Caco-2 (cell line): ENCODE measurements around the gene C1QTNF8. TPM values are rescaled to one million over a fixed set of nuclear protein-coding genes. Genes with fewer than 3 reads are reported as not detected.

Experiments
- BruUV-seq: library from RNA; stranded (reverse); fragments of 400-500 nt; replicated peaks from 2 replicates; lab custom pipeline; 2021; lab: Mats Ljungman, UMichigan
- CTCF ChIA-PET: fragments of 300-600 bp; sonication (Branson Sonifier 250); formaldehyde crosslinking; loops from one replicate; lab custom pipeline; 2022; ENCODE audit warnings: antibody characterized with exemption; lab: Charles Lee
- POLR2A ChIA-PET: fragments of 300-600 bp; sonication (Branson Sonifier 250); formaldehyde crosslinking; loops from one replicate; lab custom pipeline; 2022; ENCODE audit warnings: antibody characterized with exemption; lab: Charles Lee
- DNase-seq, 2 experiments: peaks; one replicate each; pipeline versions ENCODE4 v3.0.0 to v3.0.0-alpha.2; 2020 to 2022
- H3K27me3 ChIP-seq: replicated peaks from 2 replicates; pipeline ENCODE4 v1.6.0; 2011; ENCODE audit warnings: low read length; ENCODE audit not compliant: control insufficient read depth, insufficient read depth
- H3K36me3 ChIP-seq: 2 replicates; pipeline ENCODE4 v1.5.1; 2011; ENCODE audit warnings: low read length; ENCODE audit not compliant: control insufficient read depth, insufficient read depth
- H3K4me1 ChIP-seq: fragments of 250-450 bp; sonication (Bioruptor Pico); 2 replicates; pipeline ENCODE4 v1.5.1; 2020; ENCODE audit warnings: mild to moderate bottlenecking
- H3K4me3 ChIP-seq: 2 replicates; pipeline ENCODE4 v1.5.1; 2011; ENCODE audit warnings: low read depth, mild to moderate bottlenecking, control low read depth, low read length
- H3K9me3 ChIP-seq: fragments of 250-450 bp; sonication (Bioruptor Pico); 2 replicates; pipeline ENCODE4 v1.5.1; 2020; ENCODE audit warnings: mild to moderate bottlenecking, moderate library complexity
- H3K27ac Mint-ChIP-seq: one replicate; pipeline ENCODE4 v1.8.0; 2022; ENCODE audit warnings: mixed read lengths; ENCODE audit not compliant: unreplicated experiment
- H3K27me3 Mint-ChIP-seq: one replicate; pipeline ENCODE4 v1.8.0; 2022; ENCODE audit warnings: mixed read lengths; ENCODE audit not compliant: insufficient read depth, unreplicated experiment
- H3K36me3 Mint-ChIP-seq: one replicate; pipeline ENCODE4 v1.8.0; 2022; ENCODE audit warnings: mild to moderate bottlenecking, mixed read lengths; ENCODE audit not compliant: insufficient read depth, unreplicated experiment
- H3K4me1 Mint-ChIP-seq: one replicate; pipeline ENCODE4 v1.8.0; 2022; ENCODE audit warnings: low read depth, mixed read lengths; ENCODE audit not compliant: unreplicated experiment
- H3K4me3 Mint-ChIP-seq: one replicate; pipeline ENCODE4 v1.8.0; 2022; ENCODE audit warnings: mild to moderate bottlenecking, moderate library complexity, mixed read lengths; ENCODE audit not compliant: unreplicated experiment
- H3K9me3 Mint-ChIP-seq: one replicate; pipeline ENCODE4 v1.8.0; 2022; ENCODE audit warnings: mixed read lengths; ENCODE audit not compliant: unreplicated experiment
- CTCF ChIP-seq, 2 experiments: fragments of 200-600 bp in 1 of 2; IDR thresholded peaks; 1 replicate in 1 of 2; 2 replicates in 1 of 2; pipeline versions ENCODE4 v1.5.1 to v1.8.0; 2011 to 2022; ENCODE audit warnings: antibody characterized with exemption in 1 of 2, control low read depth in 1 of 2, inconsistent platforms in 1 of 2, low read depth in 1 of 2, low read length in 1 of 2, mild to moderate bottlenecking in 1 of 2, moderate library complexity in 1 of 2; ENCODE audit not compliant: insufficient read depth in 1 of 2, severe bottlenecking in 1 of 2, unreplicated experiment in 1 of 2
- intact Hi-C: fragments of 100-400 bp; cut with micrococcal nuclease; formaldehyde crosslinking; loops from one replicate; pipeline ENCODE4 v1.10.0; 2022; ENCODE audit not compliant: unreplicated experiment
- total RNA-seq: library from RNA; stranded (reverse); gene quantifications from 2 replicates; pipeline ENCODE4 v1.2.3, GENCODE V29; 2022

The C1QTNF8 gene
- total RNA-seq, 1 experiment from 2014 or later = not detected

GRCh38 chr16:1124291-1124690 lies 28.2 kb upstream of the C1QTNF8 start:
- Histone ChIP-seq H3K9me3 (no peaks in the 10 kb centered on the region), H3K36me3 (no peaks in the 10 kb centered on the region), H3K4me3 (no peak overlapping the region), H3K4me1 (no peaks in the 10 kb centered on the region), H3K27me3 (no peaks in the 10 kb centered on the region)
- TF ChIP-seq CTCF (IDR thresholded peaks at IDR 0.05; ENCODE audit: insufficient read depth in 1 of 2, low read depth in 1 of 2, low read length in 1 of 2, severe bottlenecking in 1 of 2, unreplicated experiment in 1 of 2) = no peak
- no peak overlapping the region for H3K27ac Mint-ChIP-seq
- H3K27me3 Mint-ChIP-seq = no peaks in the 10 kb centered on the region
- no peak overlapping the region for H3K4me3 Mint-ChIP-seq
- CTCF ChIA-PET = no interaction called here
- BruUV-seq = no TSS peak
- no peaks in the 10 kb centered on the region for H3K9me3 Mint-ChIP-seq
- no peak for DNase-seq
- H3K36me3 Mint-ChIP-seq = no peaks in the 10 kb centered on the region
- intact Hi-C loops = no loop called here
- POLR2A ChIA-PET = no interaction called here
- no peaks in the 10 kb centered on the region for H3K4me1 Mint-ChIP-seq

- CTCF ChIA-PET = no interaction called here
- Mint-ChIP-seq H3K9me3 (no peaks in the 10 kb centered on the region), H3K27ac (no peak overlapping the region), H3K4me1 (no peaks in the 10 kb centered on the region), H3K36me3 (no peaks in the 10 kb centered on the region), H3K4me3 (no peak overlapping the region), H3K27me3 (no peaks in the 10 kb centered on the region)
- no TSS peak for BruUV-seq
- intact Hi-C loops = no loop called here
- Histone ChIP-seq H3K4me3 (no peak overlapping the region), H3K27me3 (no peaks in the 10 kb centered on the region), H3K9me3 (no peaks in the 10 kb centered on the region), H3K36me3 (no peaks in the 10 kb centered on the region), H3K4me1 (no peaks in the 10 kb centered on the region)
- POLR2A ChIA-PET = no interaction called here
- no peak for DNase-seq
- TF ChIP-seq CTCF (IDR thresholded peaks at IDR 0.05; ENCODE audit: insufficient read depth in 1 of 2, low read depth in 1 of 2, low read length in 1 of 2, severe bottlenecking in 1 of 2, unreplicated experiment in 1 of 2) = no peak
Observed at GRCh38 chr16:1123525-1124230, 27.6 kb upstream of the C1QTNF8 start.

- Histone ChIP-seq H3K4me3 (no peak overlapping the region), H3K9me3 (no peaks in the 10 kb centered on the region), H3K4me1 (no peaks in the 10 kb centered on the region), H3K36me3 (no peaks in the 10 kb centered on the region), H3K27me3 (no peaks in the 10 kb centered on the region)
- Mint-ChIP-seq H3K27ac (no peak overlapping the region), H3K27me3 (no peaks in the 10 kb centered on the region), H3K4me3 (no peak overlapping the region), H3K36me3 (no peaks in the 10 kb centered on the region), H3K9me3 (no peaks in the 10 kb centered on the region), H3K4me1 (no peaks in the 10 kb centered on the region)
- intact Hi-C loops = no loop called here
- BruUV-seq = no TSS peak
- TF ChIP-seq CTCF (IDR thresholded peaks at IDR 0.05; ENCODE audit: insufficient read depth in 1 of 2, low read depth in 1 of 2, low read length in 1 of 2, severe bottlenecking in 1 of 2, unreplicated experiment in 1 of 2) = no peak
- CTCF ChIA-PET = no interaction called here
- DNase-seq = no peak
- POLR2A ChIA-PET = no interaction called here
Observed at GRCh38 chr16:1122398-1122765, 26.3 kb upstream of the C1QTNF8 start.
